UCSD-AML1 (cell line): ENCODE measurements around the gene TMEM19.
A peak's percentile ranks its signal among the peaks of the same experiment; 100 is the strongest.

Experiments
- DNase-seq: peaks from one replicate; lab custom pipeline; 2025; ENCODE audit not compliant: unreplicated experiment; lab: John Stamatoyannopoulos, UW

Gene TMEM19

DNA sequence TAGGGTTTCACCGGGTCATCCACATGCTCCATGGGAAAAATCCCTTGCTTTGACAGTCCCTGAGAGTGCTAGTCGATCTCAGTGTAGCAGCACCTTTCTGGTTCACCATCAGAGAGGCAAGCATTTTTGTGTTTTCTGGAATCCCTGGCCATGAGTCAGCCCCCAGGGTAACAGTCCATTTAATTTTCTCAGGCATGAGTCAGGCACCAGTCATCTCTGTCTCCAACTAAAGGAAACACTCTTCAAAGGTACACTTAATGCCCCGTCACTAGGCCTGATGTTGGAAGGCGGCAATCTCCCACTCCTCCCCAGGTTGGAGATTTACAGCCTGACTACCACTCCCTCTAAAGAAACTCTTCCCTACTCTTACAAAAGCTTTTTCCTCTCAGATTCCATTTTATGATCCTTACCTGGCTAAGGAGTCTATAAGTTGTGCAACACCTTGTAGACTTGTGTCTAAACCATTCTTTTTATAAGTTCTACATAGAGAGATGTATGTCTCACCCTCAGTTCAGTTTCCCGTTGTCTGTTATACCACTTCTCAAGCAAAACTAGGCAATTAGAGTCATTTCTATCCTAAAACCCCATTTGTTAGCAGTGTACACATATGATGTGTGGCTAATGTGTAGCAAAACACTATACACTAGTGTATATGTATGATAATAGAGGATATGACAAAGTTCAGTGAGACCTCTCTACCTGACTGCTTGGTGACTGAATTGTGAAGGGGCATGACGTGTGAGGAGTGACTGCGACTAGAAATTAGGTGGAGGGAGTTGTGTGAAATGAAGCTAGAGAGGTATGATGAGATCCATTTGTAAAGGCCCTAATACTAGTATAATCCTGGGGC is 24.6 kb downstream of the TMEM19 start:
- DNase-seq: no peak

DNA sequence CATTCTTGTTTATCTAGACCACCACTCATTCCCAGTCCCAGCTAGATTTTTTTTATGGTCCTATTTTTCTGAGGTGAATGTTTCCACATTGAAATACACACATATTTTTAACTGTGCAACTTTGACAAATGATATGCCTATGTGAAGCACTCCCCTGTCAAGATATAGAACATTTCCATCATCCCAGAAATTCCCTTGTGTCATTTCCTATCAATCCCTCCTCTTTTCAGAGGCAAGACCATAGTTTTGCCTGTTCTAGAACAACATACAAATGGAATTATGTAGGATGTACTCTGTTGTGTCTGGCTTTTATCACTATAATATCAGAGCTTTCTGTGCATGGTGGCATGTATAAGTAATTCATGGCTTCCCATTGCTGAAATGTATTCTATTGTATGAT is 32.7 kb downstream of the TMEM19 start:
- DNase-seq: no peak

DNA sequence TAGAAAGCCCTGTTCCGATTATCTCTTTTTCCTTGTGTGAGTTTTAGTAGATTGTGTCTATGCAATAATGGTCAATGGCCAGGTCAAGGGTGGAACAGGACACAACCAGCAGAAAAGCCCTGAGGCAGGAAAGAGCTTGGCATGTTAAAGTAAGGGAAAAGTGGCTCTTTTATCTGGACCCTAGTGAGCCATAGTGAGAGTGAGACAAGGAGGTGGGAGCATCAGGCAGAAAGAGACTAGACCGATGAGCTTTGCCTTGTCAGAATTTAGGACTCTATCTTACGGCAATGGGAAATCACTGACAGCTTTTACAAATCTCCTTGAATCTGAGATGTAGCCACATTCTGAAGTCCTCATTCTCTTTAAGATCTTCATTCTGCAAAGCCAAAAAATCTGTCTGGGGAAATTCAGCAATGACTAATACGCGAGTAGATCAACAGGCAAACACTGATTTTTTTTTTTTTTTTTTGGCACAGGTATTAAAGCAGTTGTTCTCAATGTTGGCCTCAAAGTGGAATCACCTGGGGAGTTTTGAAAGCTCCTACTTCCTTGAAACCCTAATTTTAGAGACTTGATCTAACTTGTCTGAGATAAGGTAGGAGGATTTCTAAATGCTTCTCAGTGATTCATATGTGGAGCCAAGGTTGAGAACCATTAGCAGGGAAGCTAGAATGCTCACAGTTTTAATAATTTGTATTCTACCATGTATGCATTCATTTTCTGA is 33.9 kb downstream of the TMEM19 start:
- no peak for DNase-seq

DNA sequence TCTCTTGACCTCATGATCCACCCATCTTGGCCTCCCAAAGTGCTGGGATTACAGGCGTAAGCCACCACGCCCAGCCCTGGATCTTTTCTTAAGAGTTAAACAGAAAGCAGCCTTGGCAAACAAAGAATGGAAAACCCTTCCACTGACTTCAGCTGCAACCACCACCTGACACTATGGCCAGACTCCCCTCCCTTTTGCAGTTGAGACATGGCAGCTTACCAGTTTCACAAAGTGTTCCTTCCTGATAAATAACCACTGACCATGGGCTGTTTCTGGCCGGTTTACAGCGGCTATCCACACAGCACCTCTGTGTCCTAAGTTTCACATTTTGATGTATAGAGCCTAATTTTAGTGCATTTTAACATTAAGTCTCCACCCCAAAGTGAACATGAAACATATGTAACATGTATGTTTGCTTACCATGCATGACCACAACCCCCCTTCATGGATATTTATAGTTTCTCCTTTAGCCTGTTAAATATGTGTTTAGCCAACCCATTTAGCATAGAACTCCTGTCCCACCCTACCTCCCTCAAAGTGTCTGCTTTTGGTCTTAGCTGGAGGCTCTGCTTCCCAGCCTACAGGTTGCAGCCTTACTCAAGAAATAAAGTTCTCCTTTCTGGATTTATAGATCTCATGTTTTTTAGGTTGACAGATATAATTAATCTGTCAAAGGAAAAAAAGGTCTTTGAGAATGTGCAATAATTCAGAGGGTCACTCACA is 36.1 kb downstream of the TMEM19 start:
- DNase-seq: no peak

DNA sequence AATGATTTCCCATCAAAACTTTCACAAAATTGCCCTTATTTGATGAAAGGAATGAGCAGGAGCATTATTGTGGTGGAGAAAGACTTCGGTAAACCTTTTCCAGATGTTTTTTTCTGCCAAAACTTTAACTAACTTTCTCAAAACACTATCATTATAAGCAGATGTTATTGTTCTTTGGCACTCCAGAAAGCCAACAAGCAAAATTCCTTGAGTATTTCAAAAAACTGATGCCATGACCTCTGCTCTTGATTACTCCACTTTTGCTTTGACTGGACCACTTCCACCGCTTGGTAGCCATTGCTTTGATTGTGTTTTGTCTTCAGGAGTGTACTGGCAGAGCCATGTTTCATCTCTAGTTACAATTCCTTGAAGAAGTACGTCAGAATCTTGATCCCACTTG is 39.1 kb downstream of the TMEM19 start:
- no peak for DNase-seq

DNA sequence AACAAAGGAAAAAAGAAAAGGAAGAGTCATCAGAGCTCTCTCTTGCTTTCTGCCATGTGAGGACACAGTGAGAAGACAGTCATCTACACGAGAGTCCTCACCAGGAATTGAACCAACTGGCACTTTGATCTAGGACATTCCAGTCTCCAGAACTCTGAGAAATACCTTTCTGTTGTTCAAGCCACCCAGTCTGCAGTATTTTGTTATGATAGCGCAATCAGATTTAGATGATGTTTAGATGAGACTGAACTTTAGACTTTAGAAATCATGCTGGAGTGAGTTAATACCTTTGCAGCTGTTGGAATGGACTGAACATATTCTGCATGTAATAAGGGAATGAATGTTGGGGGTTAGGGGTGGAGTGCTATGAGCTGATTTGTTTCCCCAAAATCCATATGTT is 40.7 kb downstream of the TMEM19 start:
- DNase-seq: no peak

DNA sequence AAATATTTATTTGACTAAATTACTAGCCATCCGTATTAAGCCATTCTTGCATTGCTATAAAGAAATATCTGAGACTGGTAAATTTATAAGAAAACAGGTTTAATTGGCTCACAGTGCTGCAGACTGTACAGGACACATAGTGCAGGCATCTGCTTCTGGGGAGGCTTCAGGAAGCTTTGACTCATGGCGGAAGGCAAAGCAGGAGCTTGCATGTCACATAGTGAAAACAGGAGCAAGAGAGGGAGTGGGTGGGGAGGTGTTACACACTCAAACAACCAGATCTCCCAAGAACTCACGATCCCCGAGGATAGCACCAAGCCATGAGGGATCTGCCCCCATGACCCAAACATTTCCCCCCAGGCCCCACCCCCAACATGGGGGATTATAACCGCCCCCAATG is 42.1 kb downstream of the TMEM19 start:
- no peak for DNase-seq

DNA sequence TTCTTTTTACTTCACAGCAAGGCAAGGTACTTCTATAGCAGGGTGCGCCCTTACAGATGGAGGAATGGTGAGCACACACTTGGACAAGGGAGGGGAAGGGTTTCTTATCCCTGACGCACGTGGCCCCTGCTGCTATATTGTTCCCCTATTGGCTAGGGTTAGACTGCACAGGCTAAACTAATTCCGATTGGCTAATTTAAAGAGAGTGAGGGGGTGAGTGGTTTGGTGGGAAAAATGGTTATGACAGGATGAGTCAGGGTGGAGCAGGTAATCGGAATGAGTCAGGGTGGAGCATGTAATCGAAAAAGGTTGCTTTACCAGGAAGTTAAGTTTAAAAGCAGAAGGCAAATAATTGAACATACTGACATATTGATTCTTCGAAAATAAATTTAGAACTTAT is 45.1 kb downstream of the TMEM19 start:
- DNase-seq: no peak

DNA sequence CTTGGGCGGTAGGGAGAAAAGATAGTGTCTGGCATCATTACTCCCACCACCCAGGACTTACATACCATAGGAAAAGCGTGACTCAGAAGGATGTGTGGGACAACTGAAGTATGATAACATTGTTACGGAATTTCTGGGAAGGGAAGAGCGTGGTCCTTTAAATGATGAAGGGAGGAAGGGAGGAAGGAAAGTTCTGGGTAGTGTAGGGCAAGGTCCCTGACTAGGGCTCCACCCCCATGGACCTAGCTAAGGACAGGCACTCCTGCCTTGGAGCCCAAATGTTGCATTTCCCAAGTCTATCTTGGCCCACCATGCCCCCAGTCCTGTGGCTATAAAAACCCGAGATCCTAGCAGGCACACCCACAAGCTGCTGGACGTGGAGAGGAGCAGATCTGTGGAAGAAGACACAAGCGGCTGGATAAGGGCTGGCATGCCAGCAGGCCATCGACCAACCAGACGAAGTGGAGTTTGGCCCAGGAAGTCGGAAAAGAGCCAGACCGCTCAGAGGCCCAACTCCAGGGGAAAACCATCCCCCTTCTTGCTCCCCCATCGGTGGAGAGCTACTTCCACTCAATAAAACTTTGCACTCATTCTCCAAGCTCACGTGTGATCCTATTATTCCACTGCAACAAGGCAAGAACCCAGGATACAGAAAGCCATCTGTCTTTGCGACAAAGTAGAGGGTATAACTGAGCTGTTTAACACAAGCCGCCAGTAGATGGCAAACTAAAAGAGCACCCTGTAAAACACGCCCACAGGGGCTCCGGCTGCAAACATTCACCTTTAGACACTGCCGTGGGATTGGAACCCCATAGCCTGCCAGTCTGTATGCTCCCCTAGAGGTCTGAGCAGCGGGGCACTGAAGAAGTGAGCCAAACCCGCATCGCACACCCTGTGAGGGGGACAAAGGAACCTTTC is 45.8 kb downstream of the TMEM19 start:
- DNase-seq: peak; percentile 9

DNA sequence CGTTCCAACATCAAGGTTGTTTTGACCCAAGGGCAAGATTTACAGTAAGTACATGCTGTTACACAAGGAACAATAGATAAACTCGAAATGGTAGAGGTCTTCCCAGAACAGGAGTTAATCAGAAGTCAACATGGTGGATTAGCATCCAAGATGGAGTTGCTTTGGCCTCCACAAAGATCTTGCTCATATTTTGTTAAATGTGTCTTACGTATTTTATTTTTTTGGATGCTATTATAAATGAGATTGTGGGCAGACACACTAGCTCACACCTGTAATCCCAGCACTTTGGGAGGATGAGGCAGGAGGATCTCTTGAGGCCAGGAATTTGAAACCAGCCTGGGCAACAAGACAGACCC is 46.5 kb downstream of the TMEM19 start:
- DNase-seq: no peak

DNA sequence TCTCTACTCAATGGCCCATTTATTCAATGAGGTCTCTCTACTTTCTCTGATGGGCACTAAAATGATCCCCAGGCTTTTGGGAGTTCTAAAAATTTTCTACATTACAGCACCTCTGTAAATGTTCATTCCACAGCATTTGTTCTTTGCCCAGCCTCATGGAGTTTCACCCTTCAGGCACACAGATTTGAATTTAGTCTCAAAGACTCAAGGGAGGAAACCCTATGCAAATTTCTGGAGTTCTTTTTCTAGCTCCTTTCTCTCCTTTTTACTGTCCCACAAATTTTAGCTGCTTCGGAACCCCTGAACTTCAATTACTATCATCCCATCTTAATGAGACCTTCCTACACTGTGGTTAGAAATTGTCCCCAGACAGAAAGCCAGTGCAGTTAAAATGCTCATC is 51.3 kb downstream of the TMEM19 start:
- DNase-seq: no peak

DNA sequence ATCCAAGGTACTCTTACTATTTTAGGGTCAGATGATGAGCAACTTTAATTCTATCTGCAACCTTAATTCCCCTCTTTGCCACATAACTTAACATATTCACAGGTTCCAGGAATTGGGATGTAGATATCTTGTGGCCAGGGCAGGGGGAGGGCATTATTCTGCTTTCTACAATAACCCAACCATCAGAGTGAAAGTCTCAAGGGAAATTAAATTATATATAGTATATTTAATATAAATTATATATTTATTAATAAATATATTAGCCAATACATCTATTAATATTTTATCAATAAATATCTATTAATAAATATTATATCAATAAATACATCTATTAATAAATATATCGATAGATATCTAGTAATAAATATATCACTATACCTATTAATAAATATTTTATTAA is 57.1 kb downstream of the TMEM19 start:
- DNase-seq: no peak

DNA sequence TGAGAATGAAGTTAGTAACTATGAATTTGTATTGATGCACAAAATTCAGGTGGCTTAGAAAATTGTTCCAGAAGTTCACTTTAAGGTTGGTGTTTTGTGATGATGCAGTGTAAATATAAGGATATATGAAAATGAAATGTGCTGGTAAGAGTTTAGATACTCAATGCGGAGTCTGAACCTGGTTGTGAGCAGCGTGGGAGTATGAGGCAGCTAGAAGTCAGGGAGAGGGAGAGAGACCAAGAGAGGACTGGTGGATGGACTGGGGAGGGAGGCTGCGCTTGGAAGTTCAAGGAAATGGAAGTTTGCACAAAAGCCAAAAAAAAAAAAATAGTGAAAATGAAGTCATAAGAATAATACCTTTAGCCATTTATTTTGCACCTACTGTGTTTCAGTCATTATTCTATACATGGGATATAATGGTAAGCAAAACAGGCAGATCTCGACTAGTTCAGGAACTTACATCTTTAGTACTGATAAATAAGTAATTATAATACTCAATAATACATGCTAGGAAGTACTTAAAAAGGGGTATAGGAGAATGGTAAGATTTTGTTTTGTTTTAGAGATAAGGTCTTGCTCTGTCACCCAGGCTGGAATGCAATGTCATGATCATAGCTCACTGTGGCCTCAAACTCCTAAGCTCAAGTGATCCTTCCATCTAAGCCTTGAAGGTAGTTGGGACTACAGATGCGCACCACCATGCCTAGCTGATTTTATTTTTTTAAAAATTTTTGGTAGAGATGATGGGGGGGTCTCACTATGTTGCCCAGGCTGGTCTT is 58.8 kb downstream of the TMEM19 start:
- DNase-seq: no peak

DNA sequence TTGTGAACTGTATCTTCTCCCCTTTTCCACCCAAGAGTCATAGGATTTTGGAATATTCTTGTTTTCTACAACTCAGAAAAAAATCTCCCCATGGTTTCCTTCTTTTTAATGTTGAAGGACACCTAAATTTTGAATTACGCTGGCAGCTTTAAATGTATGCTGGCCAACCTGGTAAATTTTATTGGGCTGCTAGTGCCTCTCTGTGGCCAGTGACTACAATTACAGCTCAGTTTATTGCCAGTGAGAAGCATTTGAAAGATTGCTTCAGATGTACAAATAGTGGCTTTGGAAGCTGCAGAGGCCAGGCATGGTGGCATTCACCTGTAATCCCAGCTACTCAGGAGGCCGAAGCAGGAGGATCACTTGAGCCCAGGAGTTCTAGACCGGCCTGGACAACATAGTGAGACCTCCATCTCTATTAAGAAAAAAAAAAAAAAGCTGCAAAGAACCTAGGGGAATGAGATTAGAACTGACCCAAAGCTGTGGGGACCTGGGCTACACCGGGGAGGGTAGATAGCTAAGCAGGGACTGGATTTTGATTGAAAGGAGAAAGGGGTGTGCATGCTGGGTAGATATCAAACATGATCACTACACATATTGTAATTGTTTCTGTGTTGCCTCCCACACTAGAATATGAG is 61.2 kb downstream of the TMEM19 start:
- DNase-seq: peak; percentile 22

DNA sequence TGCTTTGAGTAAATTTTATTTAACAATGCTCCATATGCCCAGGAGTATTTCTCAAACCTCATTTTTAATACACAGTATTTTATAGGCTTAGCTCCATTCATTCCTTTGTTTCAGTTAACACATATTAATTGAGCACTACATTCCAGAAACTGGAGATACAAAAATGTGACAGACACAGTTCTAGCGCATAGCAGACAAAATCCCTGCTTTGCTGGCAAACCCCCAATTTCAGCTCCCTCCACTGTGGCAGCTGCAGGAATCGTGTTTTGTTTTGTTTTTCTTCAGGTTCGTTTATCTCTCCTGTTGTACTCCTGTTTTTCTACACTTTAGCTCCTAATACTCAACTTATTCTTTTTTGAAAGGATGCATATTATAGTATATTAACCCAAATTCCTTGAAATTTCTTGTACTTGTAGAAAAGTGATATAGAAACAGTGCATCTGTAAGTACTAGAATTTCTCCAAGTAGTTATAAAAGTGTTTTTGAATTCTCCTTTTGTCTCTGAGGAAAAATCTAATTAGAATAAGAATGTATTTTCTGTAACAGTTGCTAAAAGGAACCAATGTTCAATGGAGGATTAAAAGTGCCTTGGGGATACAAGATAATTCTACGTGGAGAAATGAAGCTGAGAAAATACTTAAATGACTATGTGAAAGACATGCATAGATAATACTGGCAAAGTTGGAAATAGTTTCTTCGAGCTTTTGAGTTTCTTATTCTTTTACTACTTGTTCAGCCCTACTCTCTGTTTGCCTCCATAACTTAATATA is 62.4 kb downstream of the TMEM19 start:
- no peak for DNase-seq

DNA sequence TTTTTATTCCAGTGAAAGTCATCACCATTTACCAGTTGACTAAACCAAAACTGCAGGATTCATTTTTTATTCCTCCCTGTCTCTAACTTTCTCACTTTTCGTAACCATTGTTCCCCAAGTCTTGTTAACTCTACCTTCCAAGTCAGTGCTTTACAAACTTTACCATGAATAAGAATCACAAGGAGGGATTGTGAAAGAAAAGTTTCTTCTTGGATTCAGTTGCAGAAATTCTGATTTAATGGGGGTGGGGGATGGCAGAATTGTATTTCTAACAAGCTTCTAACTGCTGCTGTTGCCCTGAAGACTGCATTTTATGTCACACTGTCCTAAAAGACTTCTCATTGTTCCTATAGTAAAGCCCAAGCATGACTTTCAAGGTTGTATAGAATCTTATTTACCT is 63.8 kb downstream of the TMEM19 start:
- DNase-seq: no peak

DNA sequence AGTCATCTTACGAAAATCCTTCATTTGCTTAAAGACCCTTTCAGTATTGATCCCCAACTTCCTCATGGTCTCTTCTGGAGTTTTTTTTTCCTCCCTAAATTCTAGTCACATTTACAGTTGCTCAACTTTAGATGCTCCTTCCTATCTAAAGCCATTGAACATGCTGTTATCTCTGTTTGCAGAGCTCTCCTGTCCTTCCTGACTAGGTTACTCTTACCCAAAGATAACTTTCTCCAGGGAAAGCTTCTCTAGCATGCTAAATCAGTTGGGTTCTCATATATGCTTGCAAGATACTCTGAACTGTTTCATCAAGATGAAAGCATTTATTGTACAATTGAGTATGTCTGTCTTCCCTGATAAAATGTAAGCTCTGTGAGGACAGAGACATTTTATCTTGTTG is 67.0 kb downstream of the TMEM19 start:
- no peak for DNase-seq
